SK-N-SH treated with all-trans-retinoic acid at 6 μM for 48 hours (cell line): ENCODE data around the gene KLK1.
A peak's percentile ranks its signal among the peaks of the same experiment; 100 is the strongest.

ENCODE experiments used
- ATAC-seq: fragments of 200-7000 bp; cut with Tn5 transposase; 3 replicates; pipeline ENCODE4 v1.9.1; 2020; ENCODE audit warnings: mild to moderate bottlenecking, moderate library complexity
- ARNTL ChIP-seq: fragments of 450-650 bp; formaldehyde crosslinking; IDR thresholded peaks from 2 replicates; pipeline ENCODE4 v1.5.0; 2020; ENCODE audit warnings: low read depth, mild to moderate bottlenecking, moderate library complexity, borderline replicate concordance
- BACH2 ChIP-seq: fragments of 250-450 bp; sonication (Bioruptor Pico); IDR thresholded peaks from 2 replicates; pipeline ENCODE4 v1.9.0; 2021; ENCODE audit warnings: mild to moderate bottlenecking, borderline replicate concordance
- CSDC2 ChIP-seq: fragments of 250-450 bp; sonication (Bioruptor Pico); IDR thresholded peaks from 2 replicates; pipeline ENCODE4 v1.5.0; 2020; ENCODE audit warnings: mild to moderate bottlenecking, moderate library complexity
- CSRNP3 ChIP-seq: fragments of 250-450 bp; sonication (Bioruptor Pico); IDR thresholded peaks from 2 replicates; pipeline ENCODE4 v1.5.1; 2021; ENCODE audit warnings: mild to moderate bottlenecking, moderate library complexity
- ESRRG ChIP-seq: fragments of 250-450 bp; sonication (Bioruptor Pico); IDR thresholded peaks from 2 replicates; pipeline ENCODE4 v1.6.1; 2021; ENCODE audit warnings: mild to moderate bottlenecking
- GLIS3 ChIP-seq: fragments of 250-450 bp; sonication (Bioruptor Pico); IDR thresholded peaks from 2 replicates; pipeline ENCODE4 v1.5.0; 2020; ENCODE audit warnings: mild to moderate bottlenecking, moderate library complexity
- ISL1 ChIP-seq: fragments of 250-450 bp; sonication (Bioruptor Pico); IDR thresholded peaks from 2 replicates; pipeline ENCODE4 v2.1.2; 2022; ENCODE audit warnings: mild to moderate bottlenecking, moderate library complexity
- OSR1 ChIP-seq: fragments of 250-450 bp; sonication (Bioruptor Pico); IDR thresholded peaks from 2 replicates; pipeline ENCODE4 v1.8.0; 2022; ENCODE audit warnings: moderate library complexity, mild to moderate bottlenecking, inconsistent platforms
- POU6F1 ChIP-seq: fragments of 250-450 bp; sonication (Bioruptor Pico); IDR thresholded peaks from 2 replicates; pipeline ENCODE4 v1.8.0; 2021; ENCODE audit warnings: low read depth, mild to moderate bottlenecking, moderate library complexity, borderline replicate concordance
- PPARA ChIP-seq: fragments of 250-450 bp; sonication (Bioruptor Pico); IDR thresholded peaks from 2 replicates; pipeline ENCODE4 v1.5.0; 2020; ENCODE audit warnings: mild to moderate bottlenecking, borderline replicate concordance
- RARB ChIP-seq: fragments of 250-450 bp; sonication (Bioruptor Pico); IDR thresholded peaks from 2 replicates; pipeline ENCODE4 v1.8.0; 2021; ENCODE audit warnings: mild to moderate bottlenecking, moderate library complexity
- SNAI2 ChIP-seq: fragments of 250-450 bp; sonication (Bioruptor Pico); IDR thresholded peaks from 2 replicates; pipeline ENCODE4 v1.5.0; 2020; ENCODE audit warnings: mild to moderate bottlenecking, moderate library complexity
- TCF4 ChIP-seq: fragments of 250-450 bp; sonication (Bioruptor Pico); IDR thresholded peaks from 2 replicates; pipeline ENCODE4 v1.8.0; 2021; ENCODE audit warnings: mild to moderate bottlenecking, moderate library complexity, borderline replicate concordance
- TOX ChIP-seq: fragments of 250-450 bp; sonication (Bioruptor Pico); IDR thresholded peaks from 2 replicates; pipeline ENCODE4 v1.8.0; 2021; ENCODE audit warnings: mild to moderate bottlenecking, moderate library complexity, borderline replicate concordance
- ZC3H10 ChIP-seq: fragments of 250-450 bp; sonication (Bioruptor Pico); IDR thresholded peaks from 2 replicates; pipeline ENCODE4 v1.5.1; 2021; ENCODE audit warnings: mild to moderate bottlenecking, moderate library complexity
- ZFP3 ChIP-seq: fragments of 250-450 bp; sonication (Bioruptor Pico); IDR thresholded peaks from 2 replicates; pipeline ENCODE4 v1.5.0; 2020; ENCODE audit warnings: mild to moderate bottlenecking, moderate library complexity
- ZFP30 ChIP-seq: fragments of 450-650 bp; formaldehyde crosslinking; IDR thresholded peaks from 2 replicates; pipeline ENCODE4 v1.5.0; 2022; ENCODE audit warnings: mild to moderate bottlenecking, moderate library complexity
- ZNF565 ChIP-seq: fragments of 450-650 bp; formaldehyde crosslinking; conservative IDR thresholded peaks from 2 replicates; pipeline ENCODE4 v1.5.0; 2020; ENCODE audit warnings: low read depth, mild to moderate bottlenecking, moderate library complexity
- ZNF70 ChIP-seq: fragments of 450-650 bp; formaldehyde crosslinking; IDR thresholded peaks from 2 replicates; pipeline ENCODE4 v1.5.0; 2020; ENCODE audit warnings: mild to moderate bottlenecking, moderate library complexity
- ZNF8 ChIP-seq: fragments of 450-650 bp; formaldehyde crosslinking; IDR thresholded peaks from 2 replicates; pipeline ENCODE4 v1.5.0; 2020; ENCODE audit warnings: mild to moderate bottlenecking, moderate library complexity
- TF ChIP-seq, protein P1 (sequence below): fragments of 250-450 bp; sonication (Bioruptor Pico); IDR thresholded peaks from 2 replicates; pipeline ENCODE4 v1.5.1; 2020; ENCODE audit warnings: low read depth, mild to moderate bottlenecking, moderate library complexity
- TF ChIP-seq, protein P2 (sequence below): fragments of 250-450 bp; sonication (Bioruptor Pico); IDR thresholded peaks from 2 replicates; pipeline ENCODE4 v1.5.0; 2020; ENCODE audit warnings: mild to moderate bottlenecking, moderate library complexity
- TF ChIP-seq, protein P3 (sequence below): fragments of 250-450 bp; sonication (Bioruptor Pico); IDR thresholded peaks from 2 replicates; pipeline ENCODE4 v1.8.0; 2020; ENCODE audit warnings: mild to moderate bottlenecking, moderate library complexity, borderline replicate concordance

Gene KLK1

DNA sequence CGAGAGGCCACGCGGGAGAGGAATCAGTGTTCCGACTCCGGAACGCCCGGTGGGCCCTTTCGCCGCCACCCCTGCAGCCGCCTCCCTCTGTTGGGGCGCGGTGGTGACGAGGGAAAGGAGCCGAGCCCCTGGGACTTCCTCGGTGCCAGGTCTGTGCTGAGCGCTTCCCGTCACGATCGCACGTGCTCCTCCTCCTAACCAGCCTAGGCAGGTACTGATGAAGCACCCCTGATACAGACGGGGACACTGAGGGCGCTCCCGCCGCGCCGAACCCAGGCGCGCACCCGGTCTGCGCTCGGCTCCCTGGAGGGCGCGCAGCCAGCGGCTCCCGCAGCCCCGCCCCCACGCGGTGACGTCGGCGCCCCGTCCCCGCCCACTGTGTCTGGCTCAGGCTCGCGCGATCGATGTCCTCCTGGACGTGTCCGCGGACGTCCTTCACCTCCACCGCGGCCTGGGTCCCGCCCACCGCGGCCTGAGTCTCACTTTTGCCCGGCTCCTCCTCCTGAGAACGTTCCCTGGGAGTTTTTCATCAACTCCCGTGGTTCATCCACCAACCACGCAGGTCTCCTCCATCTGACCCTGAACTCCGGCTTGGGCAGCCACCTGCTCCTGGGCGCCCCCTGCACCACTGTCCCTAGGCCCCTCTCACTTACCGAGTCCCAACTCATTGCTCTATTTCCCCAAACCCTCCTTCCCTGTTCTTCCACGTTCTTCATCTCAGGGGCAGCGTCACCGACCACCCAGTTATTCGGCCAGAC lies 12.4 kb upstream of the KLK1 start:
- ATAC-seq, result peak; percentile 94
- no peak for TF ChIP-seq TCF4 (CRISPR knock-in tag)
- TF ChIP-seq, protein P1, sequence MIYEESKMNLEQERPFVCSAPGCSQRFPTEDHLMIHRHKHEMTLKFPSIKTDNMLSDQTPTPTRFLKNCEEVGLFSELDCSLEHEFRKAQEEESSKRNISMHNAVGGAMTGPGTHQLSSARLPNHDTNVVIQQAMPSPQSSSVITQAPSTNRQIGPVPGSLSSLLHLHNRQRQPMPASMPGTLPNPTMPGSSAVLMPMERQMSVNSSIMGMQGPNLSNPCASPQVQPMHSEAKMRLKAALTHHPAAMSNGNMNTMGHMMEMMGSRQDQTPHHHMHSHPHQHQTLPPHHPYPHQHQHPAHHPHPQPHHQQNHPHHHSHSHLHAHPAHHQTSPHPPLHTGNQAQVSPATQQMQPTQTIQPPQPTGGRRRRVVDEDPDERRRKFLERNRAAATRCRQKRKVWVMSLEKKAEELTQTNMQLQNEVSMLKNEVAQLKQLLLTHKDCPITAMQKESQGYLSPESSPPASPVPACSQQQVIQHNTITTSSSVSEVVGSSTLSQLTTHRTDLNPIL (CRISPR knock-in tag), result no peak
- TF ChIP-seq ZFP3, result no peak
- no peak for TF ChIP-seq BACH2 (CRISPR knock-in tag)
- no peak for TF ChIP-seq ZNF8 (CRISPR knock-in tag)
- TF ChIP-seq CSDC2 (CRISPR knock-in tag), result no peak
- TF ChIP-seq RARB (CRISPR knock-in tag), result no peak
- no peak for TF ChIP-seq ZC3H10 (CRISPR knock-in tag)
- TF ChIP-seq ARNTL (CRISPR knock-in tag), result no peak
- no peak for TF ChIP-seq GLIS3
- TF ChIP-seq, all 23 proteins: peak for 0

DNA sequence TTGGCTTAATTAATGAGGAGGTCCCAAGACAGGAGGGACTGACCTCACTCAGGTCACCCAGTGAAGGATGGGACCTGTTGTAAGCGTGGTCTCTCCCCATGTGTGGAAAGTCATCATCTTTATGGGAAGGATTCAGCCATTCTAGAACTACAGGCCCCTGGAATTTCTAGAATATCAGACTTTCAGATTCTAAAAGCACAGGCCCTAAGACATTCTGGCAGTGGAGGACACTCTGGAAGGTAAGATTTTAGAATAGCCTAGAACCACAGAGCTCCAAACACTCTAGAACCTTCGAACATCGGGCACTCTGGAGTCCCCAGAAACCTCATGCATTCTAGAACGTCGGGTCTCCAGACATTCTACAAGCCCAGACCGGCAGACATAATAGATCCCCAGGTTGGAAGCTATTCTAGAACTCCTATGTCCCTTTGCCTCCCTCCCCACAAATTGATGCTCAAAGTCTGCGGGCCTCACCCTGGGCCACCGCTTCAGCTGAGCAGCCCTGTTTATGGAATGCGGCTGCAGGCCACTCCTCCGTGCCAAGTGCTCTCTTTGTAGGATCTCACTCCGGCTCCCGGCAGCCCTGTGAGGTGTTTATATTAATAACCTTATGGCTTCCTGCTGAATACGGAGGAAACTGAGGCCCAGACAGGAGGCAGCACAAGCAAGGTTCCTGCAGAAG lies 11.7 kb upstream of the KLK1 start:
- peak; percentile 8; the same call in 2 of the 3 replicates for ATAC-seq
- TF ChIP-seq ZNF8 (CRISPR knock-in tag), result no peak
- no peak for TF ChIP-seq ESRRG
- no peak for TF ChIP-seq ZNF70
- no peak for TF ChIP-seq SNAI2 (CRISPR knock-in tag)
- no peak for TF ChIP-seq OSR1
- TF ChIP-seq ZC3H10 (CRISPR knock-in tag), result no peak
- TF ChIP-seq CSRNP3 (CRISPR knock-in tag), result no peak
- TF ChIP-seq ARNTL (CRISPR knock-in tag), result no peak
- TF ChIP-seq ZFP3, result no peak
- no peak for TF ChIP-seq BACH2 (CRISPR knock-in tag)
- TF ChIP-seq ISL1 (CRISPR knock-in tag), result no peak
- no peak for TF ChIP-seq ZNF565 (CRISPR knock-in tag)
- no peak for TF ChIP-seq CSDC2 (CRISPR knock-in tag)
- no peak for TF ChIP-seq RARB (CRISPR knock-in tag)
- TF ChIP-seq, protein P2, sequence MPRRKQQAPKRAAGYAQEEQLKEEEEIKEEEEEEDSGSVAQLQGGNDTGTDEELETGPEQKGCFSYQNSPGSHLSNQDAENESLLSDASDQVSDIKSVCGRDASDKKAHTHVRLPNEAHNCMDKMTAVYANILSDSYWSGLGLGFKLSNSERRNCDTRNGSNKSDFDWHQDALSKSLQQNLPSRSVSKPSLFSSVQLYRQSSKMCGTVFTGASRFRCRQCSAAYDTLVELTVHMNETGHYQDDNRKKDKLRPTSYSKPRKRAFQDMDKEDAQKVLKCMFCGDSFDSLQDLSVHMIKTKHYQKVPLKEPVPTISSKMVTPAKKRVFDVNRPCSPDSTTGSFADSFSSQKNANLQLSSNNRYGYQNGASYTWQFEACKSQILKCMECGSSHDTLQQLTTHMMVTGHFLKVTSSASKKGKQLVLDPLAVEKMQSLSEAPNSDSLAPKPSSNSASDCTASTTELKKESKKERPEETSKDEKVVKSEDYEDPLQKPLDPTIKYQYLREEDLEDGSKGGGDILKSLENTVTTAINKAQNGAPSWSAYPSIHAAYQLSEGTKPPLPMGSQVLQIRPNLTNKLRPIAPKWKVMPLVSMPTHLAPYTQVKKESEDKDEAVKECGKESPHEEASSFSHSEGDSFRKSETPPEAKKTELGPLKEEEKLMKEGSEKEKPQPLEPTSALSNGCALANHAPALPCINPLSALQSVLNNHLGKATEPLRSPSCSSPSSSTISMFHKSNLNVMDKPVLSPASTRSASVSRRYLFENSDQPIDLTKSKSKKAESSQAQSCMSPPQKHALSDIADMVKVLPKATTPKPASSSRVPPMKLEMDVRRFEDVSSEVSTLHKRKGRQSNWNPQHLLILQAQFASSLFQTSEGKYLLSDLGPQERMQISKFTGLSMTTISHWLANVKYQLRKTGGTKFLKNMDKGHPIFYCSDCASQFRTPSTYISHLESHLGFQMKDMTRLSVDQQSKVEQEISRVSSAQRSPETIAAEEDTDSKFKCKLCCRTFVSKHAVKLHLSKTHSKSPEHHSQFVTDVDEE, result no peak
- no peak for TF ChIP-seq ZFP30 (CRISPR knock-in tag)
- TF ChIP-seq, protein P3, sequence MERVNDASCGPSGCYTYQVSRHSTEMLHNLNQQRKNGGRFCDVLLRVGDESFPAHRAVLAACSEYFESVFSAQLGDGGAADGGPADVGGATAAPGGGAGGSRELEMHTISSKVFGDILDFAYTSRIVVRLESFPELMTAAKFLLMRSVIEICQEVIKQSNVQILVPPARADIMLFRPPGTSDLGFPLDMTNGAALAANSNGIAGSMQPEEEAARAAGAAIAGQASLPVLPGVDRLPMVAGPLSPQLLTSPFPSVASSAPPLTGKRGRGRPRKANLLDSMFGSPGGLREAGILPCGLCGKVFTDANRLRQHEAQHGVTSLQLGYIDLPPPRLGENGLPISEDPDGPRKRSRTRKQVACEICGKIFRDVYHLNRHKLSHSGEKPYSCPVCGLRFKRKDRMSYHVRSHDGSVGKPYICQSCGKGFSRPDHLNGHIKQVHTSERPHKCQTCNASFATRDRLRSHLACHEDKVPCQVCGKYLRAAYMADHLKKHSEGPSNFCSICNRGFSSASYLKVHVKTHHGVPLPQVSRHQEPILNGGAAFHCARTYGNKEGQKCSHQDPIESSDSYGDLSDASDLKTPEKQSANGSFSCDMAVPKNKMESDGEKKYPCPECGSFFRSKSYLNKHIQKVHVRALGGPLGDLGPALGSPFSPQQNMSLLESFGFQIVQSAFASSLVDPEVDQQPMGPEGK, result no peak
- TF ChIP-seq GLIS3, result no peak
- TF ChIP-seq TOX, result no peak
- TF ChIP-seq, all 23 proteins: peak for 0

GRCh38 chr19:50833802-50834167 lies 10.2 kb upstream of the KLK1 start:
- ATAC-seq, result no peak
- no peak for TF ChIP-seq GLIS3
- TF ChIP-seq PPARA (CRISPR knock-in tag), result no peak
- no peak for TF ChIP-seq SNAI2 (CRISPR knock-in tag)
- TF ChIP-seq ZNF8 (CRISPR knock-in tag), result no peak
- TF ChIP-seq BACH2 (CRISPR knock-in tag), result no peak
- TF ChIP-seq ZC3H10 (CRISPR knock-in tag), result no peak
- TF ChIP-seq CSRNP3 (CRISPR knock-in tag), result no peak
- TF ChIP-seq POU6F1 (CRISPR knock-in tag), result no peak
- TF ChIP-seq, protein P2, result no peak
- TF ChIP-seq CSDC2 (CRISPR knock-in tag), result no peak
- TF ChIP-seq TOX, result no peak
